GM18868 (cell line): ENCODE measurements around the gene NMT1.
"Not testable (repeated sequence)": the region's sequence is repeated elsewhere in the genome, so short reads cannot be mapped to it uniquely, and the experiment has no call there.

Experiments used
- ATAC-seq: cut with Tn5 transposase; IDR thresholded peaks from one replicate; pipeline ENCODE4 v1.9.1; 2021; ENCODE audit warnings: mild to moderate bottlenecking, moderate library complexity; ENCODE audit not compliant: unreplicated experiment

The NMT1 gene

GRCh38 chr17:45117848-45118646 lies 56.9 kb downstream of the NMT1 start:
- ATAC-seq = no peak

GRCh38 chr17:45118691-45119090 lies 57.6 kb downstream of the NMT1 start:
- no peak for ATAC-seq

DNA sequence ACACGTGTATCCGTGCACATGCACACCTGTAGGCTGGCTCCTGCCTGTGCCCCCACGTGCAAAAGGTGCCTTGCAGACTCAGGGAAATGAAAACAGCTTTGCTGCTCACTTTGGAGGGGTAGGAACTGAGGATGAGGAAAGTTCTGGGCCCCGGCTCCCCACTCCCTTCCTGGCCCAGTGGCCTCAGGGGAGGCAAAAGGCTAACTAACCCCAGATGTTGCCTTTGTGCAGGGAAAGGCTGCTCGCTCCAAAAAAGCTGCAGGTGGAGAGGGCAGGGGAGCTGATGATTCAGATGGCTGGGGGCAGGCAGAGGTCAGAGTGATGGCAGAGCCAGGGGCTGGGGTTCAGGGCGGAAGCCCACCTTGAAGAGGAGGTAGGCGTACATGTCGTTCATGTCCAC lies 58.8 kb downstream of the NMT1 start:
- no peak for ATAC-seq

GRCh38 chr17:45120558-45120957 lies 59.4 kb downstream of the NMT1 start:
- ATAC-seq = no peak

GRCh38 chr17:45121055-45121454 lies 59.9 kb downstream of the NMT1 start:
- no peak for ATAC-seq

DNA sequence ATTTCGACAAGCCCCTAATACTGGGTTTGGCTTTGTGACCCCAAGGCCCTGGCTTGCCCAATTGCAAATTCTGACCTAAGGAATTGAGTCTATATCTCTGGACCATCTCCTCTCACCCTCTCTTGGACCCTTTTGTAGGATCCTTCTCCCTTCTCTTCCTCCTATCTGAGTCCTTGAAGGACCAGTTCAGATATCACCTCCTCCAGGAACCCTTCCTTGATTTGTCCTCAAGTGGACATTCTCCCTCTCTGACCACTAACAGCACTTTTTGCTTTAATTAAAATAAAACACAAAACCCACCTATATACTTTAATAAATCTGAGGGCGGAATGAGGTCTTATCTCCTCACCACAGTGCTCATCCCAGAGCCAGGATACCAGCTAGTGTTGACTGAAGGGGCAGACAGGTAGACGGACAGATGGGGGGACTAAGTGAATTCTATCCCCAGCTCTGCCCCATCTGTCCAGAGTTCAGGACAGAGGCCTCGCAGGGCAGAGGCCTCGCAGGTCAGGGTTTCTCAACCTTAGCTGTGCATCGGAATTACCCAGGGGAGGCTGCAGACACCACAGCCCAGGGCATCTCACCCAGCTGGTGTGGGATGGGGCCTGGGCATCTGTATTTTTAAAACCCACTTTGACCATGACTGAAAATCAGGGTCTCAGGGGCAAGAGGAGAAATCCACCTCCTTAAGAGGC lies 62.1 kb downstream of the NMT1 start:
- ATAC-seq = no peak

- no peak for ATAC-seq
Measured at GRCh38 chr17:45123930-45124796, 63.0 kb downstream of the NMT1 start.

- ATAC-seq = not testable (repeated sequence)
Measured at GRCh38 chr17:45124797-45125122, 63.6 kb downstream of the NMT1 start.

- ATAC-seq = no peak
Measured at GRCh38 chr17:45125509-45125908, 64.4 kb downstream of the NMT1 start.

DNA sequence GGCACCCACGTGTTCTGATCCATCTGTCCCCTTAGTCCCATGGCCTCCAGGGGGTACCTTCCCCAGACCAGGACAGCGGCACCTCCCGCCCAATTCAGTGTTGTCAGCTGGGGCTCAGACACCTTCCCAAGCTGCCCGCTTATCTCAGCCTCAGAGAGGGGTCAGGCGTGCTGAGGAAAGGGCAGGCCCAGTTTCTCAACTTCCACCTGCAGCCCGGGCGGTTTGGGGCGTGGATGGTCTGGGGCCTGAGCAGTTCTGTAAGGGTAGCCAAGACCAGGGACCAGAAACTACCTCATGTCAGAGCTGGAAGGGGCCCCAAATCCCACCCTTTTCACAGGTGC lies 66.1 kb downstream of the NMT1 start:
- no peak for ATAC-seq

GRCh38 chr17:45127548-45128300 lies 66.6 kb downstream of the NMT1 start:
- no peak for ATAC-seq

- ATAC-seq = no peak
Measured at GRCh38 chr17:45128331-45128730, 67.2 kb downstream of the NMT1 start.

DNA sequence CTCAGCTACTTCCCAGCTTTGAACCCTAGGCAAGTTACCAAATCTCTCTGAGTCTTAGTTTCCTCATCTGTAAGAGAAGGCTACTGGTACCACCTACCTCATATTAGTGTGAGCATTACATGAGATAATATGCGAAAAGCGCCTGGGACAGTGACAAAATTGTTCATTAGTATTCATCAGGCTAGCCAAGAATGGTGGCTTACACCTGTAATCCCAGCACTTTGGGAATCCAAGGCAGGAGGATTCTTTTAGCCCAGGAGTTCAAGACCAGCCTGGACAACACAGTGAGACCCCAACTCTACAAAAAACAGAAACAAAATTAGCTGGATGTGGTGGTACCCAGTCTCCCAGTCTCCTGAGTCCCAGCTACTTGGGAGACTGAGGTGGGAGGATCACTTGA lies 67.9 kb downstream of the NMT1 start:
- ATAC-seq = no peak

DNA sequence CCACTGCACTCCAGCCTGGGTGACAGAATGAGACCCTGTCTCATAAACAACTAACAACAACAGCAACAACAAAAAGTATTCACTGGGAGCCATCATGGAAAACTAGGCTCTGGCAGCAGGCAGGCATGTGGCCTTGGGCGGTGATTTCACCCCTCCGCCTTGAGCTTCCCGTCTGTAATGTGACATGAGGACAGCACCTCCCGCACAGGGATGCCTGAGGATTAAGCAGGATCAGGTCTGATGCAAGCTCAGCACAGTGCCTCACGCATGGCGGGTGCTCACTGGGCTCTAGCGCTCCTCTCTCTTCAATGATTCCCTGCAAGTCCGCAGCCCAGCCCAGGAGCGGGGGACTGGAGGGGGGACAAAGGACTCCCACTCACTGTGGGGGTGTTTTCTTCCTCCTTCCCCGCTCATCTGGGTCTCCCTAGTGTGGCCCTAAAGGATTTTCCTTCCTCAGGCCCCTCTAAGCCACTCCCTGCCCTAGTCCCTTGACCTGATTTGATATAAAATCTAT lies 68.4 kb downstream of the NMT1 start:
- no peak for ATAC-seq

GRCh38 chr17:45129940-45130680 lies 69.0 kb downstream of the NMT1 start:
- ATAC-seq = no peak

GRCh38 chr17:45130681-45131615 lies 69.8 kb downstream of the NMT1 start:
- no peak for ATAC-seq

GRCh38 chr17:45131616-45132319 lies 70.7 kb downstream of the NMT1 start:
- ATAC-seq = no peak

DNA sequence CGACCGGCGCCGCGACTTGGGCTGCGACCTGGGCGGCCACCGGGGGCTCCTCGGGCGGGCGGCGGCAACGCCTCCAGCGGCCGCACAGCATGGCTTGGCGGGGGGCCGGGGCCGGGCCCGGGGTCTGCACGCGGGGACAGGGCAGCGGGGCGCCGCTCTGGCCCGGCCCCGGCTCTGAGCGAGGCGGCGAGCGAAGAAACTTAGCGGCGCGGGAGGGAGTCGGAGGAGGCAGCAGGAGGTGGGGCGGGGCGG lies 71.1 kb downstream of the NMT1 start, which contains the start of gene PLCD3:
TSS of gene PLCD3 (minus strand) at position 196 of the 252 bp plus-strand sequence. CDS start at position 91, 105 bp downstream.
- no peak for ATAC-seq
